ENCODE data around the gene MPST. TPM values are rescaled to one million over a fixed set of nuclear protein-coding genes. Genes with fewer than 3 reads are reported as not detected.

The MPST gene
- total RNA-seq = 100 to 1,000 TPM; 102 to 116 TPM

GRCh38 chr22:37019309-37020191, at the start of gene MPST, which contains the start of gene TST:
Gene MPST, plus strand, starts transcription at chr22:37019742. Its CDS starts 95 bp downstream, at chr22:37019837.
Gene TST, minus strand, starts transcription at chr22:37019447. Its CDS starts 715 bp downstream, at chr22:37018732.
- Histone ChIP-seq H3K27me3 (no peaks in the 10 kb centered on the region), H3K27ac (peak within 1 kb of the TSS; percentile 89 to 95), H3K36me3 (peaks cover 4% of the 10 kb centered on the region), H3K9me3 (no peaks in the 10 kb centered on the region), H3K4me1 (peaks cover 0 to 77% of the 10 kb centered on the region in 2 donors), H3K4me3 (peak within 1 kb of the TSS; percentile 89 to 97)
- DNase-seq (ENCODE audit: low spot score) = peak; percentile 67
- TF ChIP-seq, protein P1, sequence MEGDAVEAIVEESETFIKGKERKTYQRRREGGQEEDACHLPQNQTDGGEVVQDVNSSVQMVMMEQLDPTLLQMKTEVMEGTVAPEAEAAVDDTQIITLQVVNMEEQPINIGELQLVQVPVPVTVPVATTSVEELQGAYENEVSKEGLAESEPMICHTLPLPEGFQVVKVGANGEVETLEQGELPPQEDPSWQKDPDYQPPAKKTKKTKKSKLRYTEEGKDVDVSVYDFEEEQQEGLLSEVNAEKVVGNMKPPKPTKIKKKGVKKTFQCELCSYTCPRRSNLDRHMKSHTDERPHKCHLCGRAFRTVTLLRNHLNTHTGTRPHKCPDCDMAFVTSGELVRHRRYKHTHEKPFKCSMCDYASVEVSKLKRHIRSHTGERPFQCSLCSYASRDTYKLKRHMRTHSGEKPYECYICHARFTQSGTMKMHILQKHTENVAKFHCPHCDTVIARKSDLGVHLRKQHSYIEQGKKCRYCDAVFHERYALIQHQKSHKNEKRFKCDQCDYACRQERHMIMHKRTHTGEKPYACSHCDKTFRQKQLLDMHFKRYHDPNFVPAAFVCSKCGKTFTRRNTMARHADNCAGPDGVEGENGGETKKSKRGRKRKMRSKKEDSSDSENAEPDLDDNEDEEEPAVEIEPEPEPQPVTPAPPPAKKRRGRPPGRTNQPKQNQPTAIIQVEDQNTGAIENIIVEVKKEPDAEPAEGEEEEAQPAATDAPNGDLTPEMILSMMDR (IDR thresholded peaks at IDR 0.05) = peak; percentile 14 to 39

GRCh38 chr22:36971341-36972125, 48.0 kb upstream of the MPST start:
- no peak overlapping the region for H3K4me3 ChIP-seq
- no peaks in the 10 kb centered on the region for H3K9me3 ChIP-seq
- H3K4me1 ChIP-seq = no peaks in the 10 kb centered on the region
- DNase-seq (ENCODE audit: low spot score) = no peak
- no peak overlapping the region for H3K27ac ChIP-seq
- H3K36me3 ChIP-seq = no peaks in the 10 kb centered on the region
- no peaks in the 10 kb centered on the region for H3K27me3 ChIP-seq
- TF ChIP-seq, protein P1 (IDR thresholded peaks at IDR 0.05) = no peak

DNA sequence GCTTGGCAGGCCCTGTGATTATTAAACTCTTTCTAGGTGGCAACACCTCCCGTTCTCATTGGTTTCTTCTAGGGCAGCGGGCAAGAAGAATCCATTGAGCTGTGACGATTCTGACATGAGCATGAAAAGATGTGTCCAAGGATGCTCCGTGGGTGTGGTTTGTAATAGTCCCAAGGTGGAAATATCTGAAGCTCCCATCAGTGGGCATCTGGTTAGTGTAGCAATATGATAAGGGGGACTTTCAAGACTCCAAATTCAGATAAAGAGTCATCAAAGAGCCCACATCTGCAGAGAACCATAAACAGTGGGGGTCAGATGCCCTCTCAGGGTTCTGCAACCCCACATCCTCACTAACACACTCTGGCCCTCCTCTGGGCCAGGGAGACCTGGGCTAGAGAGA, 42.9 kb upstream of the MPST start:
- Histone ChIP-seq H3K27me3 (no peaks in the 10 kb centered on the region), H3K4me3 (no peak overlapping the region), H3K36me3 (no peaks in the 10 kb centered on the region), H3K27ac (no peak overlapping the region), H3K4me1 (peaks cover 0 to 7% of the 10 kb centered on the region in 2 donors), H3K9me3 (no peaks in the 10 kb centered on the region)
- DNase-seq (ENCODE audit: low spot score) = no peak
- TF ChIP-seq, protein P1 (IDR thresholded peaks at IDR 0.05) = no peak

GRCh38 chr22:36977401-36977861, 42.1 kb upstream of the MPST start:
- TF ChIP-seq, protein P1 (IDR thresholded peaks at IDR 0.05) = peak in 1 of 2 donors; percentile 30
- Histone ChIP-seq H3K36me3 (no peaks in the 10 kb centered on the region), H3K4me1 (peaks cover 0 to 7% of the 10 kb centered on the region in 2 donors), H3K27ac (no peak overlapping the region), H3K9me3 (no peaks in the 10 kb centered on the region), H3K4me3 (peak overlapping the region; percentile 22 to 42), H3K27me3 (no peaks in the 10 kb centered on the region)
- no peak for DNase-seq (ENCODE audit: low spot score)

GRCh38 chr22:36977947-36978660, 41.4 kb upstream of the MPST start:
- no peak overlapping the region for H3K27ac ChIP-seq
- no peaks in the 10 kb centered on the region for H3K36me3 ChIP-seq
- no peaks in the 10 kb centered on the region for H3K9me3 ChIP-seq
- DNase-seq (ENCODE audit: low spot score) = peak; percentile 93
- peaks cover 0 to 7% of the 10 kb centered on the region in 2 donors for H3K4me1 ChIP-seq
- TF ChIP-seq, protein P1 (IDR thresholded peaks at IDR 0.05) = peak; percentile 88 to 94
- peak overlapping the region; percentile 22 to 42 for H3K4me3 ChIP-seq
- H3K27me3 ChIP-seq = no peaks in the 10 kb centered on the region
